KOPT-K1 (cell line): ENCODE results near the gene FKBP14.
"Not testable (repeated sequence)": the region's sequence is repeated elsewhere in the genome, so short reads cannot be mapped to it uniquely, and the experiment has no call there.

ENCODE experiments used
- H3K27ac ChIP-seq: fragments of 200-600 bp; sonication (generic); 2 replicates; pipeline ENCODE4 v1.5.1; 2016; ENCODE audit warnings: antibody characterized with exemption, mild to moderate bottlenecking, low read depth, low read length; ENCODE audit not compliant: poor library complexity, severe bottlenecking
- H3K36me3 ChIP-seq: fragments of 200-600 bp; sonication (generic); 2 replicates; pipeline ENCODE4 v1.5.1; 2017; ENCODE audit warnings: antibody characterized with exemption, mild to moderate bottlenecking, low read length, moderate library complexity; ENCODE audit not compliant: insufficient read depth
- H3K9me3 ChIP-seq: fragments of 200-600 bp; sonication (generic); 2 replicates; pipeline ENCODE4 v1.5.1; 2017; ENCODE audit warnings: antibody characterized with exemption, low read length, mild to moderate bottlenecking; ENCODE audit not compliant: insufficient read depth, poor library complexity, severe bottlenecking

Gene FKBP14

GRCh38 chr7:29968683-29969395, 57.7 kb downstream of the FKBP14 start:
- no peak overlapping the region for H3K27ac ChIP-seq
- H3K9me3 ChIP-seq: peaks cover 5% of the 10 kb centered on the region
- no peaks in the 10 kb centered on the region for H3K36me3 ChIP-seq

GRCh38 chr7:29965030-29965429, 61.5 kb downstream of the FKBP14 start:
- Histone ChIP-seq H3K27ac (no peak overlapping the region), H3K9me3 (peaks cover 5% of the 10 kb centered on the region), H3K36me3 (no peaks in the 10 kb centered on the region)

DNA sequence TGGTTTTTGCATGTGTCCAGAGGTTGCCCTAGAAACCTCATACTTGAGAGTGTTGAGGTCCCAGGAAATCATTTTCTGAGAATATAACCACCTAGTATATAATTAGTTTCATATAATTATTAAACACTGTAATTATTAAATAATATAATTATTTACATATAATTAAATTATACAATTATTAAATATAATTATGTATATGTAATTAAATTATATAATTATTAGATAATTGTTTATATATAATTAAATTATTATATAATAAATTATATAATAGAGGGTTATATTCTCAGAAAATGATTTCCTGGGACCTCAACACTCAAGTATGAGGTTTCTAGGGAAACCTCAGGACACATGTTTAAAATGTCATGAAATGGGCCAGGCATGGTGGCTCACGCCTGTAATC, 64.5 kb downstream of the FKBP14 start:
- no peak overlapping the region for H3K27ac ChIP-seq
- H3K36me3 ChIP-seq: no peaks in the 10 kb centered on the region
- H3K9me3 ChIP-seq: no peaks in the 10 kb centered on the region

DNA sequence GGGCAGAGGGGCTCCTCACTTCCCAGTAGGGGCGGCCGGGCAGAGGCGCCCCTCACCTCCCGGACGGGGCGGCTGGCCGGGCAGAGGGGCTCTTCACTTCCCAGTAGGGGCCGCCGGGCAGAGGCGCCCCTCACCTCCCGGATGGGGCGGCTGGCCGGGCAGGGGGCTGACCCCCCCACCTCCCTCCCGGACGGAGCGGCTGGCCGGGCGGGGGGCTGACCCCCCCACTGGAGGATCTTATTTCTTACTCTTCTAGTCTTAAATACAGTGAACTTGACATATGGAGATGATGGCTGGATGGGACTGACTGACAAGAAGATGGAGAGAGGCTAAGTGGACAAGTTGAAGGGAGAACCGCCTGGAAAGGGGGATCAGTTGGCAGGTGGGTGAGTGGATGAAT, 64.9 kb downstream of the FKBP14 start:
- not testable (repeated sequence) for H3K36me3 ChIP-seq, H3K9me3 ChIP-seq, H3K27ac ChIP-seq
